Activated T-cell treated with anti-CD3 and anti-CD28 coated beads, Interleukin-2, amount 50 U/mL, for 72 hours (primary cell): ENCODE measurements around the gene KIF7. TPM values are rescaled to one million over a fixed set of nuclear protein-coding genes. Genes with fewer than 3 reads are reported as not detected.

Experiments
- ATAC-seq, 2 donors: fragments of 150-1000 bp; cut with Tn5 transposase; replicated peaks in 1 of 2; 2 replicates each; pipeline ENCODE4 v1.10.0; 2021; ENCODE audit warnings: moderate library complexity in 2 of 2, mild to moderate bottlenecking in 1 of 2
- DNase-seq, 2 donors: peaks; one replicate each; pipeline ENCODE4 v3.0.0; 2021 to 2022; ENCODE audit warnings: mixed read lengths in 1 of 2
- H3K27ac Mint-ChIP-seq: one replicate; pipeline ENCODE4 v1.8.0; 2022; ENCODE audit warnings: mild to moderate bottlenecking, moderate library complexity, mixed read lengths
- H3K27me3 Mint-ChIP-seq: one replicate; pipeline ENCODE4 v1.8.0; 2022; ENCODE audit warnings: low read depth, mixed read lengths
- H3K36me3 Mint-ChIP-seq, 2 donors: one replicate each; pipeline ENCODE4 v1.8.0; 2022; ENCODE audit warnings: mixed read lengths in 2 of 2, mild to moderate bottlenecking in 1 of 2; ENCODE audit not compliant: insufficient read depth in 2 of 2
- H3K4me1 Mint-ChIP-seq: one replicate; pipeline ENCODE4 v1.8.0; 2022; ENCODE audit warnings: low read depth, mixed read lengths
- H3K4me3 Mint-ChIP-seq, 2 donors: one replicate each; pipeline ENCODE4 v1.8.0; 2022; ENCODE audit warnings: mild to moderate bottlenecking in 2 of 2, mixed read lengths in 2 of 2, moderate library complexity in 2 of 2
- H3K9me3 Mint-ChIP-seq, 2 donors: one replicate each; pipeline ENCODE4 v1.8.0; 2022; ENCODE audit warnings: mixed read lengths in 2 of 2
- total RNA-seq, 2 donors: library from RNA; stranded (reverse); gene quantifications; one replicate each; pipeline ENCODE4 v1.2.3, GENCODE V29; 2022

The KIF7 gene
- total RNA-seq, 2 donors from 2014 or later, result 1.4 to 1.8 TPM

- Mint-ChIP-seq H3K4me3 (no peak overlapping the region), H3K9me3 (peaks cover 0 to 2% of the 10 kb centered on the region in 2 donors), H3K4me1 (no peaks in the 10 kb centered on the region), H3K27ac (no peak overlapping the region), H3K27me3 (no peaks in the 10 kb centered on the region), H3K36me3 (peaks cover 5 to 18% of the 10 kb centered on the region in 2 donors)
- no peak for DNase-seq
- peak in 1 of 2 donors; percentile 15 for ATAC-seq
Measured at GRCh38 chr15:89630974-89631901, 24.0 kb downstream of the KIF7 start.

- DNase-seq, result no peak
- Mint-ChIP-seq H3K4me3 (no peak overlapping the region), H3K9me3 (peaks cover 0 to under 1% of the 10 kb centered on the region in 2 donors), H3K36me3 (peaks cover 3 to 27% of the 10 kb centered on the region in 2 donors), H3K27ac (no peak overlapping the region), H3K4me1 (no peaks in the 10 kb centered on the region), H3K27me3 (no peaks in the 10 kb centered on the region)
- no peak for ATAC-seq
Measured at GRCh38 chr15:89630260-89630659, 25.0 kb downstream of the KIF7 start.

- Mint-ChIP-seq H3K27ac (no peak overlapping the region), H3K36me3 (peaks cover 3 to 29% of the 10 kb centered on the region in 2 donors), H3K4me3 (no peak overlapping the region), H3K9me3 (no peaks in the 10 kb centered on the region), H3K27me3 (no peaks in the 10 kb centered on the region), H3K4me1 (no peaks in the 10 kb centered on the region)
- ATAC-seq (no peak), DNase-seq (no peak)
Measured at GRCh38 chr15:89629829-89630228, 25.4 kb downstream of the KIF7 start.

GRCh38 chr15:89628806-89629715 is 26.2 kb downstream of the KIF7 start:
- H3K27me3 Mint-ChIP-seq, result no peaks in the 10 kb centered on the region
- no peak for DNase-seq
- H3K27ac Mint-ChIP-seq, result no peak overlapping the region
- no peaks in the 10 kb centered on the region for H3K9me3 Mint-ChIP-seq
- ATAC-seq, result no peak
- H3K36me3 Mint-ChIP-seq, result peaks cover 4 to 35% of the 10 kb centered on the region in 2 donors
- no peaks in the 10 kb centered on the region for H3K4me1 Mint-ChIP-seq
- H3K4me3 Mint-ChIP-seq, result no peak overlapping the region

- ATAC-seq, result no peak
- Mint-ChIP-seq H3K27ac (no peak overlapping the region), H3K36me3 (peaks cover 6 to 42% of the 10 kb centered on the region in 2 donors), H3K4me1 (no peaks in the 10 kb centered on the region), H3K27me3 (no peaks in the 10 kb centered on the region), H3K9me3 (no peaks in the 10 kb centered on the region), H3K4me3 (no peak overlapping the region)
- no peak for DNase-seq
Measured at GRCh38 chr15:89628301-89628700, 27.0 kb downstream of the KIF7 start.

DNA sequence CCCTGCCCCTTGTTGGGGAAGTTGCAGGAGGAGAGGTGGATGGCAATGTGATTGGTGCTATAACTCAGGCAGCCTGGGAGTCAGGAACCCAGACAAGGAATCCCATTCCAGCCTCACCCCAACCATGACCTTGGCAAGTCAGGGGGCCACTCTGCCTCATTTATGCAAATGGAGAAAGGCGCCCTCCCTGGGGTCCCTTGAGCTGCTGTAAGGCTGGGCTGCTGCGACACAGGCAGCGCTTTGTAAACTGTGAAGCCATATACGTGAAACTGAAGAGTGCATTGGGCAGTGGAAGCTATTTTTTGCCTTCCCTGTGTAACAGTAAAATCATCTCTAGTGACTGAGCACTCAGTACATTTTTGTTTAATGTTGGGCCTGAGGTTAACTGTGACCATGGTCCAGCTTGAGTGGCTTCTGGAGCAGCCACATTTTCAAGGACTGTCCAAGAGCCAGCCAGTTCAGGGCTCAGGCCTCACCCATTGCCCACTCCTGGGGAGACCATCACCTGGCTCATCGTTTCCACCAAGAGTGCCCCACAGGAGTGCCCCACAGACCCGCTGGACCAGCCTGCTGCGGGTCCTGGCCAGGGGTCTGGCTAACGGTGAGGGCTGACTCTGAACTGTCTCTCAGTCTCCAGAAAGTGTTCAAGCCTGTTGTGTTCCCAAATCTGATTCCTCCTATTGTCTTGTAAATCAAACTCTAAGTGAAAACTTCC is 27.9 kb downstream of the KIF7 start:
- Mint-ChIP-seq H3K36me3 (peaks cover 6 to 49% of the 10 kb centered on the region in 2 donors), H3K27ac (no peak overlapping the region), H3K27me3 (no peaks in the 10 kb centered on the region), H3K4me1 (no peaks in the 10 kb centered on the region), H3K4me3 (no peak overlapping the region), H3K9me3 (no peaks in the 10 kb centered on the region)
- DNase-seq (no peak), ATAC-seq (no peak)

- no peak overlapping the region for H3K4me3 Mint-ChIP-seq
- no peaks in the 10 kb centered on the region for H3K27me3 Mint-ChIP-seq
- H3K4me1 Mint-ChIP-seq, result no peaks in the 10 kb centered on the region
- no peak for DNase-seq
- H3K36me3 Mint-ChIP-seq, result peaks cover 9 to 59% of the 10 kb centered on the region in 2 donors
- no peaks in the 10 kb centered on the region for H3K9me3 Mint-ChIP-seq
- no peak overlapping the region for H3K27ac Mint-ChIP-seq
- no peak for ATAC-seq
Measured at GRCh38 chr15:89625716-89626115, 29.6 kb downstream of the KIF7 start.

DNA sequence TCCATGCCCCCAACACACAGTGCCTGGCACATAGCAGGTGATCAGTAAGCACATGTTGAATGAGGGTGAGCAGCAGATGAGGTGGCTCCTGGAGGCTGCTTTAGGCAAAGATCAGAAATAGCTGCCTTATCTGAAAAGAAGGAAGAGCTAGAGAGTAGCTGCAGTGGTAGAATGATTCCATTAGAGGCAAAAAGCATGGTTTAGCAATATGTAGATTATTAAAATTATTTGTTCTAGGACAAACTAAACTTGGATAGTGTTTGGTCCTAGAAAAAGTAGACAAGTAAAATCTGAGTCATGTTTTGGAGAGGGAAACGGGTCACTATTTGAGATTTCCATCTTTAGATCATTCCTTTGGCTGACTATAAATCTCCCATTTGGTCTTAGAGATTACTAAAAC is 32.1 kb downstream of the KIF7 start:
- Mint-ChIP-seq H3K4me3 (no peak overlapping the region), H3K27me3 (no peaks in the 10 kb centered on the region), H3K9me3 (no peaks in the 10 kb centered on the region), H3K27ac (no peak overlapping the region), H3K36me3 (peaks cover 9 to 62% of the 10 kb centered on the region in 2 donors), H3K4me1 (no peaks in the 10 kb centered on the region)
- no peak for ATAC-seq
- DNase-seq, result no peak

DNA sequence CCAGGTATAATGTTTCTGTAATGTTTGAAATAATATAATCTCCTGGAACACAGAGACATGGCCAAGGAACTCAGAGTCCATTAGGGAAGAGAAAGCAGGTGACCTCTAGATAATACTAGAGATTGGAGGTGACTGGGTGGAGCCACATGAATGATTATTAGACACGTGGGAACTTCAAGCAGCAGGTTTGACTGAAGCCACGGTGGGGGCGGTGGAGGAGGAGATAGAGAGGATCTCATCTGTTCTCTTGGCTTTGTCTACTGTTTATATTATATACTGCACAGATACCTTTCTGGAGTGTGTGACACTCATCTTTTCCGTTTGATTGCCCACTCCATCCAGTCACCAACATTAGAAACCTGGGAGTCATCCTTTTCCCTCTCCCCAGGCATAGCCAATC is 33.7 kb downstream of the KIF7 start:
- Mint-ChIP-seq H3K9me3 (no peaks in the 10 kb centered on the region), H3K27ac (no peak overlapping the region)

GRCh38 chr15:89616228-89616627 is 39.0 kb downstream of the KIF7 start:
- DNase-seq, result no peak
- Mint-ChIP-seq H3K27ac (no peak overlapping the region), H3K36me3 (peaks cover 28 to 54% of the 10 kb centered on the region in 2 donors), H3K27me3 (no peaks in the 10 kb centered on the region), H3K4me3 (no peak overlapping the region), H3K9me3 (peaks cover 5 to 12% of the 10 kb centered on the region in 2 donors), H3K4me1 (no peaks in the 10 kb centered on the region)
- no peak for ATAC-seq

More for the DNA sequence above, 33.7 kb downstream of the KIF7 start:
- DNase-seq (no peak), ATAC-seq (no peak)
- Mint-ChIP-seq H3K27me3 (no peaks in the 10 kb centered on the region), H3K4me3 (no peak overlapping the region), H3K4me1 (no peaks in the 10 kb centered on the region), H3K36me3 (peaks cover 10 to 59% of the 10 kb centered on the region in 2 donors)

DNA sequence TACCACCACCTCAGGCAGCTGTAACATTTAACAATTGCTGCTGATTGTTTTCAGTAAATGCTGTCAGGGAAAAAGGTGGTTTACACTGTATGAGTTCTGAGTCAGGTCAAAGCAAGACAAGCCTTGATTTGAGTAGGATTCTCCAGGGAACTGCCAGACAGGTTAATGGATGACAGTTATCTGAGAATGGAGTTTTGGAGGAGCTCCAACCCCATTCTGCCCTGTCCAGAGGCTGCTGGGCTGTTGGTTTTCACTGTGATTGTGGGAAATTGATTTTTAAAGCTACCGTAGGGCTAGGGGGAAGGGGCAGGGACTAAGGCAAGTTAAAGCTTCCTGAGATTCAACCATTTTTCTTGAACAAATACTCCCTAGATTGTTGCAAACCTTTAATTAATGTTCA is 40.1 kb downstream of the KIF7 start:
- ATAC-seq (no peak), DNase-seq (no peak)
- H3K36me3 Mint-ChIP-seq, result peaks cover 38 to 58% of the 10 kb centered on the region in 2 donors
- no peaks in the 10 kb centered on the region for H3K4me1 Mint-ChIP-seq
- no peak overlapping the region for H3K4me3 Mint-ChIP-seq
- no peak overlapping the region for H3K27ac Mint-ChIP-seq
- no peaks in the 10 kb centered on the region for H3K27me3 Mint-ChIP-seq
- H3K9me3 Mint-ChIP-seq, result peaks cover 6 to 13% of the 10 kb centered on the region in 2 donors

- Mint-ChIP-seq H3K27me3 (no peaks in the 10 kb centered on the region), H3K9me3 (peaks cover 6 to 13% of the 10 kb centered on the region in 2 donors), H3K4me3 (no peak overlapping the region), H3K27ac (no peak overlapping the region), H3K36me3 (peaks cover 42 to 61% of the 10 kb centered on the region in 2 donors), H3K4me1 (no peaks in the 10 kb centered on the region)
- DNase-seq, result no peak
- ATAC-seq, result no peak
Measured at GRCh38 chr15:89614164-89614563, 41.1 kb downstream of the KIF7 start.
